H9 (cell line): Measurements from ENCODE around the gene DIAPH2. TPM values are rescaled to one million over a fixed set of nuclear protein-coding genes. Genes with fewer than 3 reads are reported as not detected.

ENCODE experiments used
- DNase-seq: peaks from one replicate; pipeline ENCODE4 v3.0.0-alpha.2; 2017
- H2AFZ ChIP-seq: one replicate; pipeline ENCODE4 v1.6.1; 2013; ENCODE audit warnings: mild to moderate bottlenecking, low read length, control low read depth, moderate library complexity
- H2AK5ac ChIP-seq: 2 replicates; pipeline ENCODE4 v1.6.1; 2013; ENCODE audit warnings: low read length, control low read depth, mixed read lengths; ENCODE audit not compliant: insufficient read length
- H2BK120ac ChIP-seq: one replicate; pipeline ENCODE4 v1.6.1; 2013; ENCODE audit warnings: low read depth, mild to moderate bottlenecking, low read length, control low read depth, inconsistent platforms; ENCODE audit not compliant: poor library complexity, severe bottlenecking
- H2BK12ac ChIP-seq: 2 replicates; pipeline ENCODE4 v1.6.1; 2013; ENCODE audit warnings: low read length, control low read depth, mixed read lengths, low read depth; ENCODE audit not compliant: insufficient read length
- H2BK15ac ChIP-seq: 2 replicates; pipeline ENCODE4 v1.6.1; 2013; ENCODE audit warnings: low read depth, low read length, control low read depth
- H2BK20ac ChIP-seq: one replicate; pipeline ENCODE4 v1.6.1; 2013; ENCODE audit warnings: low read depth, mild to moderate bottlenecking, low read length, control low read depth, inconsistent platforms; ENCODE audit not compliant: poor library complexity, severe bottlenecking
- H2BK5ac ChIP-seq: 2 replicates; pipeline ENCODE4 v1.6.1; 2013; ENCODE audit warnings: low read length, control low read depth, mixed read lengths; ENCODE audit not compliant: insufficient read length
- H3K14ac ChIP-seq: 2 replicates; pipeline ENCODE4 v1.6.1; 2013; ENCODE audit warnings: low read length, control low read depth; ENCODE audit not compliant: insufficient read depth
- H3K18ac ChIP-seq: 2 replicates; pipeline ENCODE4 v1.6.1; 2013; ENCODE audit warnings: low read depth, mild to moderate bottlenecking, mixed read lengths, low read length, control low read depth; ENCODE audit not compliant: insufficient read length
- H3K23ac ChIP-seq: 2 replicates; pipeline ENCODE4 v1.6.1; 2013; ENCODE audit warnings: low read length, control low read depth, mixed read lengths, low read depth; ENCODE audit not compliant: insufficient read length
- H3K23me2 ChIP-seq: 2 replicates; pipeline ENCODE4 v1.6.1; 2013; ENCODE audit warnings: low read depth, mild to moderate bottlenecking, mixed read lengths, low read length, control low read depth; ENCODE audit not compliant: insufficient read length, poor library complexity, severe bottlenecking
- H3K27ac ChIP-seq: 2 replicates; pipeline ENCODE4 v1.5.1; 2013; ENCODE audit warnings: low read length, control low read depth, mixed read lengths, low read depth; ENCODE audit not compliant: insufficient read length
- H3K27me3 ChIP-seq: 2 replicates; pipeline ENCODE4 v1.6.1; 2013; ENCODE audit warnings: low read length, control low read depth, inconsistent platforms; ENCODE audit not compliant: insufficient read depth
- H3K4ac ChIP-seq: 2 replicates; pipeline ENCODE4 v1.6.1; 2013; ENCODE audit warnings: low read depth, mild to moderate bottlenecking, control low read depth, inconsistent platforms, low read length, moderate library complexity
- H3K4me1 ChIP-seq: 2 replicates; pipeline ENCODE4 v1.6.1; 2013; ENCODE audit warnings: low read length, control low read depth, inconsistent platforms; ENCODE audit not compliant: insufficient read depth
- H3K4me2 ChIP-seq: 2 replicates; pipeline ENCODE4 v1.6.1; 2013; ENCODE audit warnings: low read length, control low read depth, mixed read lengths; ENCODE audit not compliant: insufficient read length, insufficient read depth
- H3K56ac ChIP-seq: 2 replicates; pipeline ENCODE4 v1.6.1; 2013; ENCODE audit warnings: low read depth, mild to moderate bottlenecking, mixed read lengths, low read length, control low read depth; ENCODE audit not compliant: insufficient read length
- H3K79me1 ChIP-seq: 2 replicates; pipeline ENCODE4 v1.6.1; 2013; ENCODE audit warnings: low read depth, mild to moderate bottlenecking, moderate library complexity, low read length, control low read depth, inconsistent platforms; ENCODE audit not compliant: insufficient read depth, poor library complexity, severe bottlenecking
- H3K79me2 ChIP-seq: 2 replicates; pipeline ENCODE4 v1.6.1; 2013; ENCODE audit warnings: low read length, control low read depth, inconsistent platforms; ENCODE audit not compliant: insufficient read depth
- H3K9ac ChIP-seq: 2 replicates; pipeline ENCODE4 v1.6.1; 2013; ENCODE audit warnings: low read length, control low read depth, mixed read lengths; ENCODE audit not compliant: insufficient read length; ENCODE audit errors: extremely low read depth
- H3K9me3 ChIP-seq: one replicate; pipeline ENCODE4 v1.6.1; 2013; ENCODE audit warnings: low read depth, low read length, inconsistent platforms; ENCODE audit not compliant: control insufficient read depth
- H3T11ph ChIP-seq: one replicate; pipeline ENCODE4 v1.6.1; 2013; ENCODE audit warnings: mild to moderate bottlenecking, low read length, control low read depth, inconsistent platforms
- H4K20me1 ChIP-seq: one replicate; pipeline ENCODE4 v1.6.1; 2013; ENCODE audit not compliant: control insufficient read depth, insufficient read length, insufficient read depth
- H4K5ac ChIP-seq: 2 replicates; pipeline ENCODE4 v1.6.1; 2013; ENCODE audit warnings: low read depth, mild to moderate bottlenecking, mixed read lengths, low read length, control low read depth; ENCODE audit not compliant: insufficient read length
- H4K8ac ChIP-seq: replicated peaks from 2 replicates; pipeline ENCODE4 v1.6.1; 2013; ENCODE audit warnings: low read length, control low read depth, mixed read lengths, low read depth; ENCODE audit not compliant: insufficient read length
- H4K91ac ChIP-seq: 2 replicates; pipeline ENCODE4 v1.6.1; 2013; ENCODE audit warnings: low read depth, mild to moderate bottlenecking, moderate library complexity, mixed read lengths, low read length, control low read depth; ENCODE audit not compliant: insufficient read length
- H3K27ac Mint-ChIP-seq, 3 experiments: 2 replicates in 2 of 3; 3 replicates in 1 of 3; pipeline ENCODE4 v1.8.0; 2020 to 2021; ENCODE audit warnings: mixed read lengths in 3 of 3, mild to moderate bottlenecking in 1 of 3, moderate library complexity in 1 of 3
- H3K27me3 Mint-ChIP-seq: 2 replicates; pipeline ENCODE4 v1.8.0; 2021; ENCODE audit warnings: low read depth, mild to moderate bottlenecking, moderate library complexity, mixed read lengths
- H3K36me3 Mint-ChIP-seq, 3 experiments: 2 replicates in 2 of 3; 3 replicates in 1 of 3; pipeline ENCODE4 v1.8.0; 2020 to 2021; ENCODE audit warnings: low read depth in 3 of 3, mixed read lengths in 3 of 3; ENCODE audit not compliant: insufficient read depth in 1 of 3
- H3K4me1 Mint-ChIP-seq, 2 experiments: 2 replicates each; pipeline ENCODE4 v1.8.0; 2020; ENCODE audit warnings: mixed read lengths in 2 of 2
- H3K4me3 Mint-ChIP-seq, 2 experiments: 2 replicates in 1 of 2; 3 replicates in 1 of 2; pipeline ENCODE4 v1.8.0; 2020 to 2021; ENCODE audit warnings: mild to moderate bottlenecking in 2 of 2, mixed read lengths in 2 of 2, moderate library complexity in 1 of 2
- H3K9me3 Mint-ChIP-seq, 2 experiments: 2 replicates in 1 of 2; 3 replicates in 1 of 2; pipeline ENCODE4 v1.8.0; 2020; ENCODE audit warnings: mild to moderate bottlenecking in 2 of 2, mixed read lengths in 2 of 2, moderate library complexity in 1 of 2
- WGBS: extraction: QIAGEN DNeasy Blood & Tissue Kit; methylation state at CpG from one replicate; pipeline ENCODE4 v1.1.7; 2013; ENCODE audit warnings: missing lambda C conversion rate, low lambda C conversion rate, mixed read lengths; ENCODE audit not compliant: insufficient read length; ENCODE audit errors: extremely low coverage; 5-methylcytosine and 5-hydroxymethylcytosine counted together
- total RNA-seq: library from RNA; stranded (reverse); gene quantifications from 2 replicates; pipeline ENCODE4 v1.2.1, GENCODE V29; 2021
- TF ChIP-seq, protein P1 (sequence below): fragments of 200-600 bp; sonication (generic); conservative IDR thresholded peaks from 3 replicates; pipeline ENCODE4 v1.8.0; 2021; ENCODE audit warnings: antibody characterized with exemption, mild to moderate bottlenecking

The DIAPH2 gene
- total RNA-seq, 1 experiment from 2014 or later, result 45.4 TPM

DNA sequence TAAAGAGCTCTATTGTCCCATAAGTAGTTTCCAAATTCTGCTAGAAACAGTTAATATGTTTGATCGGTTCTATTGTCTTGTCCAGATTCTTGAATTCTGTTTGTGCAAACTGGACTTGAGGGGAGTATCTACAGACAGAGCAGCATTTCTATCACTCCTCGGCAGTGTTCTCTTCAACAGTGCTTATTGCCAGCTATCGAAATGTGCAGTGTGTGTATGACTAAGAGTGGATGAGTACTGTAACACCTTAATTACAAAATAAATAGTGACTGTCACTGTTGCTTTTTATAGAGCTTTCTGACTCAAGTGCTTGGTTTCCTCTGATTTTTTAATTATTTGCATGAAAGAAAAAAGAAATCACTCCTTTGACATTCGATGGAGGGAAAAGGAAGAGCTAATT is 473.6 kb downstream of the DIAPH2 start:
- TF ChIP-seq, protein P1, sequence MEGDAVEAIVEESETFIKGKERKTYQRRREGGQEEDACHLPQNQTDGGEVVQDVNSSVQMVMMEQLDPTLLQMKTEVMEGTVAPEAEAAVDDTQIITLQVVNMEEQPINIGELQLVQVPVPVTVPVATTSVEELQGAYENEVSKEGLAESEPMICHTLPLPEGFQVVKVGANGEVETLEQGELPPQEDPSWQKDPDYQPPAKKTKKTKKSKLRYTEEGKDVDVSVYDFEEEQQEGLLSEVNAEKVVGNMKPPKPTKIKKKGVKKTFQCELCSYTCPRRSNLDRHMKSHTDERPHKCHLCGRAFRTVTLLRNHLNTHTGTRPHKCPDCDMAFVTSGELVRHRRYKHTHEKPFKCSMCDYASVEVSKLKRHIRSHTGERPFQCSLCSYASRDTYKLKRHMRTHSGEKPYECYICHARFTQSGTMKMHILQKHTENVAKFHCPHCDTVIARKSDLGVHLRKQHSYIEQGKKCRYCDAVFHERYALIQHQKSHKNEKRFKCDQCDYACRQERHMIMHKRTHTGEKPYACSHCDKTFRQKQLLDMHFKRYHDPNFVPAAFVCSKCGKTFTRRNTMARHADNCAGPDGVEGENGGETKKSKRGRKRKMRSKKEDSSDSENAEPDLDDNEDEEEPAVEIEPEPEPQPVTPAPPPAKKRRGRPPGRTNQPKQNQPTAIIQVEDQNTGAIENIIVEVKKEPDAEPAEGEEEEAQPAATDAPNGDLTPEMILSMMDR, result no peak
- peaks cover 34 to 39% of the 10 kb centered on the region in 2 experiments for H3K4me1 Mint-ChIP-seq

More for the DNA sequence above, 473.6 kb downstream of the DIAPH2 start:
- Mint-ChIP-seq H3K9me3 (no peaks in the 10 kb centered on the region), H3K27ac (peak overlapping the region; percentile 29 to 88 (median 79); a peak in 5 of 7 replicates), H3K36me3 (no peaks in the 10 kb centered on the region; a peak in 1 of 7 replicates), H3K4me3 (no peak overlapping the region), H3K27me3 (no peaks in the 10 kb centered on the region)
- Histone ChIP-seq H3K23ac (no peak overlapping the region), H4K20me1 (no peaks in the 10 kb centered on the region), H4K5ac (no peak overlapping the region), H2BK120ac (no peak overlapping the region), H4K8ac (no peak overlapping the region), H2BK15ac (no peak overlapping the region), H2BK5ac (no peak overlapping the region), H2AFZ (no peak overlapping the region), H3K4me1 (peaks cover 2% of the 10 kb centered on the region; the same call in 1 of the 2 replicates), H3K79me1 (no peaks in the 10 kb centered on the region), H3K14ac (no peak overlapping the region), H3K9ac (no peak overlapping the region), H3K23me2 (no peaks in the 10 kb centered on the region), H2BK20ac (no peak overlapping the region), H3K18ac (no peak overlapping the region), H3K27ac (no peak overlapping the region), H3K56ac (no peak overlapping the region), H3K4me2 (no peak overlapping the region), H3K27me3 (no peaks in the 10 kb centered on the region), H2BK12ac (no peak overlapping the region), H3K79me2 (no peaks in the 10 kb centered on the region), H3K9me3 (no peaks in the 10 kb centered on the region), H3T11ph (no peak overlapping the region), H2AK5ac (no peak overlapping the region), H4K91ac (no peak overlapping the region), H3K4ac (no peak overlapping the region)
- DNase-seq, result no peak
- WGBS, result no CpG with 5 or more reads among the region's 4 CpGs
